ENCODE measurements around the gene UGT1A10.

DNA sequence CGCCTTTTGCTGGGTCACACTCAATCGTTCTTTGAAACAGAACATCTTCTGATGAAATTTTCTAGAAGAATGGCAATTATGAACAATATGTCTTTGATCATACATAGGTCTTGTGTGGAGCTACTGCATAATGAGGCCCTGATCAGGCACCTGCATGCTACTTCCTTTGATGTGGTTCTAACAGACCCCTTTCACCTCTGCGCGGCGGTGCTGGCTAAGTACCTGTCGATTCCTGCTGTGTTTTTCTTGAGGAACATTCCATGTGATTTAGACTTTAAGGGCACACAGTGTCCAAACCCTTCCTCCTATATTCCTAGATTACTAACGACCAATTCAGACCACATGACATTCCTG is 77.0 kb downstream of the UGT1A10 start:
- TF ChIP-seq, protein P1, sequence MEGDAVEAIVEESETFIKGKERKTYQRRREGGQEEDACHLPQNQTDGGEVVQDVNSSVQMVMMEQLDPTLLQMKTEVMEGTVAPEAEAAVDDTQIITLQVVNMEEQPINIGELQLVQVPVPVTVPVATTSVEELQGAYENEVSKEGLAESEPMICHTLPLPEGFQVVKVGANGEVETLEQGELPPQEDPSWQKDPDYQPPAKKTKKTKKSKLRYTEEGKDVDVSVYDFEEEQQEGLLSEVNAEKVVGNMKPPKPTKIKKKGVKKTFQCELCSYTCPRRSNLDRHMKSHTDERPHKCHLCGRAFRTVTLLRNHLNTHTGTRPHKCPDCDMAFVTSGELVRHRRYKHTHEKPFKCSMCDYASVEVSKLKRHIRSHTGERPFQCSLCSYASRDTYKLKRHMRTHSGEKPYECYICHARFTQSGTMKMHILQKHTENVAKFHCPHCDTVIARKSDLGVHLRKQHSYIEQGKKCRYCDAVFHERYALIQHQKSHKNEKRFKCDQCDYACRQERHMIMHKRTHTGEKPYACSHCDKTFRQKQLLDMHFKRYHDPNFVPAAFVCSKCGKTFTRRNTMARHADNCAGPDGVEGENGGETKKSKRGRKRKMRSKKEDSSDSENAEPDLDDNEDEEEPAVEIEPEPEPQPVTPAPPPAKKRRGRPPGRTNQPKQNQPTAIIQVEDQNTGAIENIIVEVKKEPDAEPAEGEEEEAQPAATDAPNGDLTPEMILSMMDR (IDR thresholded peaks at IDR 0.05), result no peak
- no peak for TF ChIP-seq POLR2A (IDR thresholded peaks at IDR 0.05)
